IPS-15b (cell line): Measurements from ENCODE around the gene ARHGEF11.
A peak's percentile ranks its signal among the peaks of the same experiment; 100 is the strongest.

ENCODE experiments used
- H3K27me3 ChIP-seq: one replicate; pipeline ENCODE4 v1.6.1; 2013; ENCODE audit warnings: low read length; ENCODE audit not compliant: control insufficient read depth, insufficient read depth
- H3K36me3 ChIP-seq: one replicate; pipeline ENCODE4 v1.6.1; 2013; ENCODE audit warnings: low read length; ENCODE audit not compliant: control insufficient read depth, insufficient read depth
- H3K4me1 ChIP-seq: one replicate; pipeline ENCODE4 v1.6.1; 2013; ENCODE audit warnings: mild to moderate bottlenecking, low read length; ENCODE audit not compliant: control insufficient read depth, insufficient read depth
- H3K4me3 ChIP-seq: one replicate; pipeline ENCODE4 v1.5.1; 2013; ENCODE audit warnings: low read depth, low read length
- H3K9ac ChIP-seq: one replicate; pipeline ENCODE4 v1.6.1; 2013; ENCODE audit warnings: low read depth, mild to moderate bottlenecking, low read length
- H3K9me3 ChIP-seq: one replicate; pipeline ENCODE4 v1.6.1; 2013; ENCODE audit warnings: mild to moderate bottlenecking, low read length; ENCODE audit not compliant: control insufficient read depth, insufficient read depth

ARHGEF11 gene

GRCh38 chr1:156936721-156937220 is 108.8 kb downstream of the ARHGEF11 start:
- Histone ChIP-seq H3K4me3 (no peak overlapping the region), H3K36me3 (peaks cover 54% of the 10 kb centered on the region), H3K9me3 (no peaks in the 10 kb centered on the region), H3K27me3 (no peaks in the 10 kb centered on the region), H3K4me1 (no peaks in the 10 kb centered on the region), H3K9ac (no peak overlapping the region)

- Histone ChIP-seq H3K36me3 (peaks cover 48% of the 10 kb centered on the region), H3K9me3 (no peaks in the 10 kb centered on the region), H3K27me3 (no peaks in the 10 kb centered on the region), H3K4me1 (no peaks in the 10 kb centered on the region), H3K9ac (no peak overlapping the region), H3K4me3 (no peak overlapping the region)
Measured at GRCh38 chr1:156936191-156936590, 109.4 kb downstream of the ARHGEF11 start.

- H3K9ac ChIP-seq: no peak overlapping the region
- H3K4me1 ChIP-seq: no peaks in the 10 kb centered on the region
- H3K36me3 ChIP-seq: peaks cover 42% of the 10 kb centered on the region
- no peak overlapping the region for H3K4me3 ChIP-seq
- H3K27me3 ChIP-seq: peaks cover 4% of the 10 kb centered on the region
- H3K9me3 ChIP-seq: no peaks in the 10 kb centered on the region
Measured at GRCh38 chr1:156935505-156936128, 109.9 kb downstream of the ARHGEF11 start.

- H3K4me3 ChIP-seq: no peak overlapping the region
- H3K36me3 ChIP-seq: peaks cover 22% of the 10 kb centered on the region
- no peak overlapping the region for H3K9ac ChIP-seq
- H3K4me1 ChIP-seq: no peaks in the 10 kb centered on the region
- H3K27me3 ChIP-seq: peaks cover 24% of the 10 kb centered on the region
- no peaks in the 10 kb centered on the region for H3K9me3 ChIP-seq
Measured at GRCh38 chr1:156933136-156933535, 112.4 kb downstream of the ARHGEF11 start.

- Histone ChIP-seq H3K4me1 (no peaks in the 10 kb centered on the region), H3K36me3 (peaks cover 14% of the 10 kb centered on the region), H3K4me3 (no peak overlapping the region), H3K27me3 (peaks cover 33% of the 10 kb centered on the region), H3K9ac (no peak overlapping the region), H3K9me3 (no peaks in the 10 kb centered on the region)
Measured at GRCh38 chr1:156931974-156932710, 113.4 kb downstream of the ARHGEF11 start.

GRCh38 chr1:156931211-156931952 is 114.2 kb downstream of the ARHGEF11 start:
- H3K9me3 ChIP-seq: no peaks in the 10 kb centered on the region
- no peak overlapping the region for H3K4me3 ChIP-seq
- peaks cover 7% of the 10 kb centered on the region for H3K36me3 ChIP-seq
- H3K9ac ChIP-seq: no peak overlapping the region
- peaks cover 40% of the 10 kb centered on the region for H3K27me3 ChIP-seq
- no peaks in the 10 kb centered on the region for H3K4me1 ChIP-seq

- H3K4me1 ChIP-seq: no peaks in the 10 kb centered on the region
- H3K9ac ChIP-seq: no peak overlapping the region
- no peaks in the 10 kb centered on the region for H3K9me3 ChIP-seq
- no peak overlapping the region for H3K4me3 ChIP-seq
- H3K36me3 ChIP-seq: peaks cover under 1% of the 10 kb centered on the region
- peaks cover 49% of the 10 kb centered on the region for H3K27me3 ChIP-seq
Measured at GRCh38 chr1:156930483-156930882, 115.1 kb downstream of the ARHGEF11 start.

- Histone ChIP-seq H3K4me1 (no peaks in the 10 kb centered on the region), H3K9me3 (no peaks in the 10 kb centered on the region), H3K9ac (no peak overlapping the region), H3K4me3 (no peak overlapping the region), H3K36me3 (no peaks in the 10 kb centered on the region), H3K27me3 (peaks cover 57% of the 10 kb centered on the region)
Measured at GRCh38 chr1:156929596-156930238, 115.8 kb downstream of the ARHGEF11 start.

- no peak overlapping the region for H3K9ac ChIP-seq
- H3K36me3 ChIP-seq: no peaks in the 10 kb centered on the region
- no peaks in the 10 kb centered on the region for H3K9me3 ChIP-seq
- H3K4me1 ChIP-seq: no peaks in the 10 kb centered on the region
- peak overlapping the region; percentile 56 for H3K4me3 ChIP-seq
- peaks cover 72% of the 10 kb centered on the region for H3K27me3 ChIP-seq
Measured at GRCh38 chr1:156928043-156928602, 117.4 kb downstream of the ARHGEF11 start.

GRCh38 chr1:156927215-156928042 is 118.1 kb downstream of the ARHGEF11 start:
- no peaks in the 10 kb centered on the region for H3K4me1 ChIP-seq
- H3K9ac ChIP-seq: no peak overlapping the region
- peaks cover 79% of the 10 kb centered on the region for H3K27me3 ChIP-seq
- H3K9me3 ChIP-seq: no peaks in the 10 kb centered on the region
- H3K36me3 ChIP-seq: no peaks in the 10 kb centered on the region
- H3K4me3 ChIP-seq: peak overlapping the region; percentile 56
